GM10248 (cell line): ENCODE results near the gene ANXA1.

Experiments used
- CTCF ChIA-PET: fragments of 300-600 bp; sonication (Branson Sonifier 250); formaldehyde crosslinking; extraction: SDS; loops from one replicate; lab custom pipeline; 2021; ENCODE audit warnings: antibody characterized with exemption; lab: Yijun Ruan, JAX
- POLR2A ChIA-PET: fragments of 350-650 bp; sonication (Branson Sonifier 250); formaldehyde crosslinking; extraction: SDS; loops from one replicate; lab custom pipeline; 2020; ENCODE audit warnings: antibody characterized with exemption; lab: Yijun Ruan, JAX
- DNase-seq: peaks from one replicate; pipeline ENCODE4 v3.0.0; 2012; ENCODE audit errors: extremely low spot score
- TF ChIP-seq, protein P1 (sequence below): IDR thresholded peaks from 2 replicates; pipeline ENCODE4 v1.5.1; 2012; ENCODE audit warnings: mild to moderate bottlenecking, low read depth; ENCODE audit errors: extremely low read depth, missing control alignments, control extremely low read depth

The ANXA1 gene

DNA sequence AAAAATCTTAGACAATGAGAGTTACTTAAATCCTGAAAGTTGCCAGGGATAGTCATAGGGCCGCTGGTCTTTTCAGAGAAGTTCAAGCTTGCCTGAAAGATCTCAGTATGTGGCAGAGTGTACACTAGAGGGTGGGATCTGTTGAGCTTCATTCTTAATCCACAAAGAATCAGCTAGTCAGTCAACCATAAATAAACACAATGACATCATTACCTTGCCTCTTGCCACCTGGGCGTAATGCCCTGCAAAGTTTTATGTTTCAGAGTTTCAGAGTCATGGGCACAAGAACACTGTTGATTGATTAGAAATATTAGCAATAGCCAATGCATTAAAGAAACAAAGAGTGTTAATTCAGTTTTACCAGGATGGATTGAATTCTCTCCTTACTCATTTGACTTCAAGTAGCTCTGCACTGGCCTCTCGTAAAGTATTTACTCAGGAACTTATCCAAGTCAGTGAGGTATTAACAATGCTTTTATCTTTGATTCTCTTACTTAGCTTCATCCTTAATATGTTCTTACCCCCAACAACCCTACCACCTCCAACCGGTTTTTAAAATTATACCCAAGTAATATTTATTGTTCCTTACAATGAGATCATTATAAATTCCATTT lies 14.3 kb upstream of the ANXA1 start:
- no peak for DNase-seq
- TF ChIP-seq, protein P1, sequence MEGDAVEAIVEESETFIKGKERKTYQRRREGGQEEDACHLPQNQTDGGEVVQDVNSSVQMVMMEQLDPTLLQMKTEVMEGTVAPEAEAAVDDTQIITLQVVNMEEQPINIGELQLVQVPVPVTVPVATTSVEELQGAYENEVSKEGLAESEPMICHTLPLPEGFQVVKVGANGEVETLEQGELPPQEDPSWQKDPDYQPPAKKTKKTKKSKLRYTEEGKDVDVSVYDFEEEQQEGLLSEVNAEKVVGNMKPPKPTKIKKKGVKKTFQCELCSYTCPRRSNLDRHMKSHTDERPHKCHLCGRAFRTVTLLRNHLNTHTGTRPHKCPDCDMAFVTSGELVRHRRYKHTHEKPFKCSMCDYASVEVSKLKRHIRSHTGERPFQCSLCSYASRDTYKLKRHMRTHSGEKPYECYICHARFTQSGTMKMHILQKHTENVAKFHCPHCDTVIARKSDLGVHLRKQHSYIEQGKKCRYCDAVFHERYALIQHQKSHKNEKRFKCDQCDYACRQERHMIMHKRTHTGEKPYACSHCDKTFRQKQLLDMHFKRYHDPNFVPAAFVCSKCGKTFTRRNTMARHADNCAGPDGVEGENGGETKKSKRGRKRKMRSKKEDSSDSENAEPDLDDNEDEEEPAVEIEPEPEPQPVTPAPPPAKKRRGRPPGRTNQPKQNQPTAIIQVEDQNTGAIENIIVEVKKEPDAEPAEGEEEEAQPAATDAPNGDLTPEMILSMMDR = no peak
- CTCF ChIA-PET = interaction anchor here (1.0 to 1.8 kb wide), 4 partner anchors 8 to 20 kb away, joined by 3 to 5 read pairs (median 4); no protein-coding TSS in a partner anchor
- POLR2A ChIA-PET = no interaction called here

- ChIA-PET POLR2A (no interaction called here), CTCF (interaction anchor here (1.0 to 1.8 kb wide), 4 partner anchors 8 to 20 kb away, joined by 3 to 5 read pairs (median 4); no protein-coding TSS in a partner anchor)
- TF ChIP-seq, protein P1 = no peak
- no peak for DNase-seq
Observed at GRCh38 chr9:73137914-73138313, 13.8 kb upstream of the ANXA1 start.

- no peak for DNase-seq
- ChIA-PET CTCF (interaction anchor here (1.8 kb wide), 1 partner anchor 9 kb away, joined by 5 read pairs; no protein-coding TSS in a partner anchor), POLR2A (no interaction called here)
- TF ChIP-seq, protein P1 = no peak
Observed at GRCh38 chr9:73138516-73138915, 13.1 kb upstream of the ANXA1 start.

DNA sequence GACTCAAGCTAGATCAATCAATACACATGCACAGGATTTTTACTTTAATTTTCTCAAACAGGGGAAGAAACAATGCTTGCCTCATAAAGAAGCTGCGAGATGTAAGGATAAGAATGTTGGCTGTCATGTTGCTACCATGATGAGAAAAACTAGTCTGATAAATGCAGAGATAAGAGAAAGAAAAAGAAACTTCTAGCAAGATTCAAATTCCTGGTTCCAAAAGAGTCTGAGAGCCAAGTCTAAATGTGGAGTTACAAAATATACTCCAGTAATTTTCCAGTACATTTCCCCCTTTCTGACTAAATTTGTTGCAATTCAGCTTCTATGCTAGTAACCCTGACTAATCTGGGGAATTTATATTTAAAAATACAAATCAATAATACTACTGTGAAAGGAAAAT lies 10.4 kb upstream of the ANXA1 start:
- TF ChIP-seq, protein P1 = no peak
- DNase-seq = no peak
- POLR2A ChIA-PET = no interaction called here
- CTCF ChIA-PET = interaction anchor here (1.0 kb wide), 1 partner anchor 22 kb away, joined by 3 read pairs; no protein-coding TSS in a partner anchor

DNA sequence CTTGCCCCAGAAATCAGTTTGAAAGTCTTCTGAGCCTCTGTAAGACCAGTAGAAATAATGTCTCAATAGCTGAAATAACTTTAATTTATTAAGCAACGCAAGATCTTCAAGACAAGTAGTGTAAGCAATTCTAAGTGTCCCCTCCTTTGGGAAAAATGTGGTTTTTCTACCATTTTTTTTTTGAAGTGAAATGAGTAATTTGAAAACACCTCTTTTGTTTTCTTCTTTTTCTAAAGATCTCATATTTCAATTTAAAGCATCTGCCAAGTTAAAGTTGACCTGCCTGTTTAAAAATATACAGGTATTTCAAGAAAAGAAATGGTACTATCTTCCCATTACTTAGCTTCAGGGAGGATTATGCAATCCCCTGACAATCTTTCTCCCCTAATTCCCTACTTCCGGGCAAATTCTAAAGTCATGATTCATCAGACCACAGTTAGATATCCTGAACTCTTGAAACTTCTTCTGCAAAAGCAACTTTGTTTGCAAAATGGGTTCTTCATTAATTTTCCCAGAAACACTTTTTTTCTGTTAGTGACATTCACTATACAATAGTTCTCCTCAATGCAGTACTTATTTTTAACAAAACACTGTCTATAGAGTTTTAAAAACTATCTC lies 7.8 kb upstream of the ANXA1 start:
- TF ChIP-seq, protein P1 = no peak
- ChIA-PET POLR2A (no interaction called here), CTCF (interaction anchor here (1.0 to 1.3 kb wide), 3 partner anchors 27 to 36 kb away, joined by 3 to 4 read pairs (median 3); no protein-coding TSS in a partner anchor)
- no peak for DNase-seq

GRCh38 chr9:73146111-73146815 lies 5.4 kb upstream of the ANXA1 start:
- TF ChIP-seq, protein P1 = no peak
- no peak for DNase-seq
- CTCF ChIA-PET = interaction anchor here (0.7 to 1.7 kb wide), 2 partner anchors 9 kb away, joined by 4 to 5 read pairs; no protein-coding TSS in a partner anchor
- POLR2A ChIA-PET = no interaction called here
